ENCODE measurements around the gene AHNAK. TPM values are rescaled to one million over a fixed set of nuclear protein-coding genes. Genes with fewer than 3 reads are reported as not detected.
"Not testable (repeated sequence)": the region's sequence is repeated elsewhere in the genome, so short reads cannot be mapped to it uniquely, and the experiment has no call there.

Gene AHNAK
- 231 and 244 TPM in 2 replicates for total RNA-seq

GRCh38 chr11:62546244-62546928 lies at the start of gene AHNAK:
Gene AHNAK (minus strand): TSS chr11:62546806. CDS start chr11:62536098, 10,708 bp downstream.
- peak in 1 of 2 donors; percentile 78 for DNase-seq (ENCODE audit: low read depth in 2 of 2)

GRCh38 chr11:62595124-62595523 lies 48.5 kb upstream of the AHNAK start:
- DNase-seq (ENCODE audit: low read depth in 2 of 2), result no peak

- DNase-seq (ENCODE audit: low read depth in 2 of 2), result peak in 1 of 2 donors; percentile 79
Observed at GRCh38 chr11:62593434-62594044, 46.9 kb upstream of the AHNAK start.

DNA sequence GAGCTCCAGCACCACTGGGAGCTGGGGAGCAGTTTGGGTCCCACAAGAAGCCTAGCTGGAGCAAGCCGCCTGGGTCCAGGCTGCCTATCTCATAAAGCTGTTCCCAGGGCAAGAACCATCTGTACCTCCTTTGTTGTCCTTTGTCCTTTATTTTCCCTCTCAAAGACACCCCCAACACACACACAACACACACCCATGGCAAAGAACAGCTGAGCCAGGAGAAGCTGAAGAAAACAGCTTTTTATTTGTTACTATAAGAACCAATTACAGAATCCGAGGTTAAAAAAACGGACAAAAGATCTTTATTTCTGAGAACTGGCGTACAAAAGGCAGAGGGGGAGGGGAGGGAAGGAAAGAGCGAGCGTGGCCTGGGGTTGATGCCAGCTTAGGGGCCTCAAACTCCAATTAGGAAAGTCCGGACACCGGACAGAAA lies 46.4 kb upstream of the AHNAK start:
- no peak for DNase-seq (ENCODE audit: low read depth in 2 of 2)

- no peak for DNase-seq (ENCODE audit: low read depth in 2 of 2)
Observed at GRCh38 chr11:62592146-62592815, 45.7 kb upstream of the AHNAK start.

GRCh38 chr11:62591448-62592145 lies 45.0 kb upstream of the AHNAK start, which contains the start of gene TUT1:
Gene TUT1 (minus strand): TSS chr11:62591523. CDS start chr11:62591485, 38 bp downstream.
- peak; percentile 99 to 100 for DNase-seq (ENCODE audit: low read depth in 2 of 2)

DNA sequence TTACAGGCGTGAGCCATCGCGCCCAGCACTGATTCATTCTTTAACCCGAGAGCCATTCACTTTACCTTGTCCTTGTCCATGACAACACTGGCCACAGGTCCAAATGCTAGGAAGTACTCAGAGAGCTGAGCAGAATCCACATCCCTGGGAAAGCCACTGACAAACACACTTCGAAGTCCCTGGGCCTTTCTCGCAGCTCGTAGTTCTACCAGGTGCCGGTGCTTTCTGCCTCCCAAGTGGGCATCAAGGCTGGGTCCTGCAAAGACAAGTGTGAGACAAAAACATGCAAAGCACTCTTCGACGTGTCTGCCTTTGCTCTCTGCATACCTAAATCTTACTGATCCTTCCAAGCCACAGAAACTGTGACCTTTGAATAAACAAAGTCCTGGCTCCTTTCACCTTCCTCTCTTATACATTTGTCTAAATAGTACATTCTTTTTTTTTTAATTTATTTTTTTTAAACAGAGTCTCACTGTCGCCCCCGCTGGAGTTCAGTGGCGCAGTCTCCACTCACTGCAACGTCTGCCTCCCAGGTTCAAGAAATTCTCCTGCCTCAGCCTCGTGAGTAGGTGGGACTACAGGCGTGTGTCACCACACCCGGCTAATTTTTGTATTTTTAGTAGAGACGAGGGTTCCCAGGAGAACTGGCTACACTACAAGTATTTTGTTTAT lies 42.5 kb upstream of the AHNAK start:
- DNase-seq (ENCODE audit: low read depth in 2 of 2), result peak in 1 of 2 donors; percentile 48

DNA sequence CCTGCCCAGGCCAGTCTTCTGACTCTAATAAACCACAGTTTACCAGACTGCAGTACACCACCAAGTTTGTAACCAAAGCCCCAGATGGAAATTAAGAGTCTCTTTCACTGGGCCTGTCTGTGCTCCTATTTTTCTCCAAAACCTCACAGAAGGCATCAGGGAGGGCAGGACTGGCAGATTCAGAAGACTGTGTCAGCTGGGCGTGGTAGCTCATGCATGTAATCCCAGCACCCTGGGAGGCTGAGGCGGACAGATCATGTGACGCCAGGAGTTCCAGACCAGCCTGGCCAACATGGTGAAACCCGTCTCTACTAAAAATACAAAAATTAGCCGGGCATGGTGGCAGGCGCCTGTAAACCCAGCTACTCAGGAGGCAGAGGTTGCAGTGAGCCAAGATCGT lies 38.8 kb upstream of the AHNAK start:
- DNase-seq (ENCODE audit: low read depth in 2 of 2), result not testable (repeated sequence)

DNA sequence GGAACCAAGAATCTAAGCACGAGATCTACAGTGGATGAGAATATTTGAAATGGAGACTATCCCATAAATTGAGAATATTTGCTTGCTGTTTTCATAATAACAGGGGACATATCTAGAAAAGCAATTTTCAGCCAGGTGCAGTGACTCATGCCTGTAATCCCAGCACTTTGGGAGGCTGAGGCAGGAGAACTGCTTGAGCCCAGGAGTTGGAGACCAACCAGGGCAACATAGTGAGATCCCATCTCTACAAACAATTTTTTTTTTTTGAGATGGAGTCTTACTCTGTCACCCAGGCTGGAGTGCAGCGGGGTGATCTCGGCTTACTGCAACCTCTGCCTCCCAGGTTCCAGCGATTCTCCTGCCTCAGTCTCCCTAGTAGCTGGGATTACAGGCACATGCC lies 35.1 kb upstream of the AHNAK start:
- DNase-seq (ENCODE audit: low read depth in 2 of 2), result not testable (repeated sequence)

DNA sequence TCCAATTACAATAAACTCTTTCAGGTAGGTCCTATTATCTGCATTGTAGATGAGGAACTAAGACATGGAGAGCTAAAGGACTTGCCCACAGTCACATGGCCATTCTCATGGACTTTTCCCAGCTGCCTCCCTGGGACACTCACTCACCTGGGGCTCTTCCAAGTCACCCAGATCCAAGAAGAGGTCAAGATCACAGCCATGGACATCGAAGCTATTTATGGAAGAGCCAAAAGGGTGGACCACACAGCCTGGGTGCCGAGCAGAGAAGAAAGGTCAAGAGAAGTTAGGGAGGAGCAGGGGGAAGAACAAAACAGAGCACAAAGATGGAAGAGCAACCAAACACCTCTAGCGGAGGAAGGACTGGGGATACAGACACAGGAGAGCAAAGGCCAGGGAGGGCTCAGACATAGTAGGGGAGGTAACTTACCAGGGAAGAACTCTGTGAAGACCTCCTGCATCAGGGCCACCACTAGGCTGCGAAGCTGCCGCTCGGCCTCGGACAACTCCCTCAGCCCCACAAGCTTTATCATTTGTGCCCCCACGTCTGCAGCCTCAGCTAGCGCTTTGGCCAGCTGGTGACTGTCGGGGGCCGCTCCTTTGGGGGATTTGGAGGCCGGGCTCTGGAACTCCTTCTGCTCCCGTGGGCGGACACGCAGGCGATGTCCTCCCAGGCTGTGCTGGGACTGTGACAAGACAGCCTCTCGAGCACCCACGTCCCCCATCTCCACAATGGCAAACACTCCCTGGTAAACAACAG lies 34.5 kb upstream of the AHNAK start:
- no peak for DNase-seq (ENCODE audit: low read depth in 2 of 2)

- DNase-seq (ENCODE audit: low read depth in 2 of 2), result no peak
Observed at GRCh38 chr11:62579252-62579651, 32.6 kb upstream of the AHNAK start.

DNA sequence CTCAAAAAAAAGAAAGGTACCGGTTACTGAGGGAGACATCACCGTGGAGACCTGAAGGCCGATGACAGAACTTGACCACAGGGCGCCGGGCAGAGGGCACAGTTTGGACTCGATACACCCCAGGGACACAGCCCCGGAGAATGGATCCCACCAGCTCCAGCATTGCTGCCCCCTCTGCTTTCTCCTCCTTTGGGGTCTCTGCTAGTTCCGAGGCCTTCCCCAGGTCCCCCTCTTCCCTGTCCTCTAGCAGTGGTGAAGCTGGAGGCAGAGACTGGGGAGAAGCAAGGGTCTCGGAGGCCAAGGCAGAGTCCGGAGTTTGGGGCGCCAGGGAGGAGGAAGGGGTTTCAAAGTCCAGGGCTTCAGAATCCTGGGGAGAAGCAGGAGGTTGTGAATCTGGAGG lies 31.9 kb upstream of the AHNAK start:
- no peak for DNase-seq (ENCODE audit: low read depth in 2 of 2)

DNA sequence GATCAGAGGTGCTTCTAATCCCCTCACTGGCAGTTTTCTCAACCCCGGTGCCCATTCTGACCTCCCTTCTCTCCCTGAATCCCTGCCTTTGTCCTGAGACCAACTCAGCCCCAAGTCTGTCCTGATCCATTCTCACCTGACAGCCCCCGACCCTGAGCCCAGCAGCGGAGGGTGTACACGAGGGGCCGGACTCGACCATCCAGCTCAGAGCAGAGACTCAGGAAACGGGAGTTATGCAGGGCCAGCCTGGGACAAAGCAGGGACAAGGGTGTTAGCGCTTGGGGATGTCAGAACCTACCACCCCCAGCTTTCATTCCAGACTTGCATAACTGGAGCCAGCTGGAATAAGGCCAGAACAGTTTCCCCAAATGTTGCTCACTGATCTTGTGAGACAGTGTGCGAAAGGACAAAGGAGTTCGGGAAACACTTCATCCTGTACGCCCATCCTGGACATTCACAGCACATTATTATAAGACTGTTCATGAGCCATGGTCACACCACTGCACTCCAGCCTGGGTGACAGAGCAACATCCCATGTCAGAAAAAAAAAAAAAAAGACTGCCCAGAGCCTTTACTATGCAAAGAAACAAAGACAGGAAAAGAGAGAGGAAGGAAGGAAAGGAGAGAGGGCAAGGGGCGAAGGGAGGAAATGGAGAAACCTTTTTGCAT lies 30.6 kb upstream of the AHNAK start:
- DNase-seq (ENCODE audit: low read depth in 2 of 2), result peak in 1 of 2 donors; percentile 92

- DNase-seq (ENCODE audit: low read depth in 2 of 2), result no peak
Observed at GRCh38 chr11:62575837-62576236, 29.2 kb upstream of the AHNAK start.

GRCh38 chr11:62575156-62575555 lies 28.6 kb upstream of the AHNAK start:
- DNase-seq (ENCODE audit: low read depth in 2 of 2), result no peak

DNA sequence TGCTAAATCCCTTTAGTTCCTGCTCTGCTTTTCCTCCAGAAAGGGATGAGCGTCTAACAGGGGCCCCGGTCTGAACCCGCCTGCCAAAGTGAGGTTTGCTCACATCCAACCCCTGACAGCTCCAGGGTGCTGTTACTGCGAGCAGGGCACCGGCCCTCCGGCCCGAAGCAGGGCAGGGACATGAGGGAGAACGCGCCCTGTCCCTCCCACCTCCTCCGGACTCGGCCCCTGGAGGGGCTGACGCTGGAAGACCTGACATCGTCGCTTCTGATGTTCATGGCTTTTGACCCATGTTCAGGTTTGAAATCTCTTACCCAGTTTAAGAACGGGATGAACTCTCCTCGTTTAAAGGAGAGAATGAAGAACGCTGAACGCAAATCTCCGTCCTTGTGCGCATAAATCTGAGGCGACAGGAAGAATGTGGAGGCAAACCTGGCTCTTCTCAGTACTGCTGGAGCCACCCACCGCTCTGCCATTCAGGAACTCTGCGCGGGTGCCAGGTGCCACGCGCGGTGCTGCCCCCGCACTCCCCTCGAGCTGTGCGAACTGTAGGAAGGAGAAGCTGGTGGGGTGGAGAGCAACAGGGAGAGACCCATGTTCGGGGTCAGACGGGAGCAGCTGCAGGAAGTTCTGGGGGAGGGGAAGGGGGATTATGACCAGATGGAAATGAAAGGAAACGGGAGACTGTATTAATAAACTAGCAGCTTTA lies 27.9 kb upstream of the AHNAK start:
- peak in 1 of 2 donors; percentile 60 for DNase-seq (ENCODE audit: low read depth in 2 of 2)

DNA sequence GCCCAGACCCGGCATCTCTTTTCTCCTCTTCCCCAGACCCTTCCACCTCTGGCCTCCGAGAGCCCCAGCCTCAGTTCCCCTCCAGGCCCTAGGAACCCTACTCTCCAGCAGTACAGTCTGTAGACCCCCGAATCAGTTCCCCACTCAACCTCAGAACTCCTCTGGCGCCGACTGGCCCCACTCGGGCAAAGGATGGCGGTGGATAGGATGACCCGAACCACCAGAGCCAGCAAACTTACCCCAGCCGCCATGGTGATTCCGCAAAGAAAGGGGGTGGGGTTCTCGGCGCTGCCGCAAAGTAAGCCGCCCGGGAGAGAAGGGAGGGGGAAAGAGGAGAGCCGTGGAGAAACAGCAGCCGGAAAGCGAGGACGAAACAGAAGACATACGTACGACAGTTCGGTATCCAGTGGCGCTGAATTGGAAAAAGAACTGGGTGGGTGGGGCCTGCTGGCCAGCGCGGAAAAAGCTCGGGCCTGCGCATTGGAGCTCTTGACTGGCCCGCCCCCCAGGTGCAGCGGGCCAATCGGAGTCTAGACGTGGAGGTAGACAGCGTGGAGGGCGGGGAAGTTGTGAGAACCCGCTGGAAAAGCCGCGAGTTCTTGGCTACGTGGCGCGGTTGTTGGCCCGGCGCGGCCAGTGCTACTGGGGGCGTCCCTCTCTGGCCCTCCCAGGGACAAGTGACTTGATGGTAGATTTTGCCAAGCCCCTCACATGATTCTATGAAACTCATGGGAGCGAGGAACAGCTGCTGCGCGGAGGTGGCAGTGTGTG lies 27.2 kb upstream of the AHNAK start, which contains the start of gene EEF1G:
Gene EEF1G, minus strand, starts transcription at position 300 of the 771 bp plus-strand sequence. Its CDS starts 49 bp downstream, at position 251.
- peak; percentile 100 for DNase-seq (ENCODE audit: low read depth in 2 of 2)

DNA sequence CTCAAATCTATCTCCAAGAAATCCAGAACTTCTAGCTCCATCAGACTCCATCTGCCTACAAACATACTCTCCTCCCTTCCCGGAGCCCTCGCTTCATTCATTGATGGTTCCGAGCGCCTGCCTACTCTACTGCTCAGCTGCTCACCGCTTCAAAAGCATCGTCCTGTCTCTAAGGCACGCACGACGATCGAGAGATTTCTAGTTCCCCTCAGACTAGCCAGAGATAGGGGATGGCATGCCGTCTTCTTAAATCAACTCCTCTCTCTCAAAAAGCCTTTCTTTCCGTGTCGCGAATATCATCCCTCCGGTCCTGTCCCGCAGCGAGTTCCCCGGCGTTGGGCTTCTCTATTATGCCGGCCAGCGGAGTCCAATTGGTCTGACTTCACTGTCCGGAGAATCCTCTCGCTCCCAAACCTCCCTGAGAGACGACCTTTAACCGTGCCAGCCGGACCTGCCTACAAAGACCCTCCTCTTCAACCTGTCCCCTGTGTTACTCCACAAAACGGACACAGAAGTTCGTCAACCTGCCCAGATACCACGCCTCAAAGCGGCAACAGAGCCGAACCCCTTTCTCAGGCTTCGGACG lies 26.5 kb upstream of the AHNAK start:
- DNase-seq (ENCODE audit: low read depth in 2 of 2), result peak in 1 of 2 donors; percentile 33

Measured in dermis microvascular lymphatic vessel endothelial cell (primary cell).